ENCODE data around the gene RANBP3. TPM values are rescaled to one million over a fixed set of nuclear protein-coding genes. Genes with fewer than 3 reads are reported as not detected.
A peak's percentile ranks its signal among the peaks of the same experiment; 100 is the strongest.

RANBP3 gene
- total RNA-seq, 2 donors from 2014 or later, result 81.4 to 112 TPM

GRCh38 chr19:5899728-5900526 lies 78.0 kb downstream of the RANBP3 start:
- peaks cover 37% of the 10 kb centered on the region for H3K36me3 Mint-ChIP-seq (ENCODE audit: low read depth)
- H3K4me3 Mint-ChIP-seq, result no peak overlapping the region
- no peak for ATAC-seq (replicated peaks)
- H3K9me3 Mint-ChIP-seq, result no peaks in the 10 kb centered on the region
- no peak overlapping the region for H3K27ac Mint-ChIP-seq
- peaks cover 5% of the 10 kb centered on the region for H3K4me1 Mint-ChIP-seq
- no peaks in the 10 kb centered on the region for H3K27me3 Mint-ChIP-seq

DNA sequence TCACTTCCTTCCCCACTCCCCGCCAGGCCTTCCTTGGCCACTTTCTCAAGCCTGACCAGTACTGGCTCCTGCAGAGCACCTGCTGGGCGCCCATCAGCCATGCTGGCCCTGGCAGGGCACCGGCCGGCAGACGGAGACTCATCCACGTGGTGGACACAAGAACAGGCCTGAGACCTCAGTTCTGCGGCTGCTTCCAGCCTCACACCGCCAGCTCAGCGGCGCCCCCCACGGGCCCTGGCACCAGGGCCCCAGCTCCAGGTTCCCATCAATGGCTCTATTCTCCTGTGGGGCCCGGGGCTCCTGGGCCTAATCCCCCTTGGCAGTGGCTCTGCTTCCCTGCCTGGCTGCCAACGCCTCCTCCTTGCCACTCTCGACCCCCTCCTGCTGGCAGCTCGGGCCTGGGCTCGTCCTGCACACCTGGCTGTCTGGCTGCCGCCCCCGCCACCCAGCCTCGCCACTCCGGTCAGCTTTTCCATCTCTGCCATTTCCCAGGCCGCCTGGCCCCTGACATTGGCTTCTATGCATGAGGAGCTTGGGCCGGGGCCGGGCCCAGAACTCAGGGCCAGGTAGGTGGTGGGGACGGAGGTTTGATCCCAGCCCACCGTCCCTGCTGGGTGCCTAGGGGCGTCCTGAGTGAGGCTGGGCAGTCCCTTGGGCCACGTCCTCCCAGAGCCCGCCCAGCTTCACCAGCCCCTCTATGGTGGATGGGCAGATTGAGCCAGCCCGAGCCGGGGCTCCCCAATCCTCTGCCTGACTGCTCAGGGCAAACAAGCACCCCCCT lies 80.6 kb downstream of the RANBP3 start:
- Mint-ChIP-seq H3K27me3 (no peaks in the 10 kb centered on the region), H3K4me1 (peaks cover 5% of the 10 kb centered on the region), H3K4me3 (no peak overlapping the region), H3K27ac (no peak overlapping the region), H3K9me3 (no peaks in the 10 kb centered on the region), H3K36me3 (ENCODE audit: low read depth) (peaks cover 25% of the 10 kb centered on the region)
- no peak for ATAC-seq (replicated peaks)

DNA sequence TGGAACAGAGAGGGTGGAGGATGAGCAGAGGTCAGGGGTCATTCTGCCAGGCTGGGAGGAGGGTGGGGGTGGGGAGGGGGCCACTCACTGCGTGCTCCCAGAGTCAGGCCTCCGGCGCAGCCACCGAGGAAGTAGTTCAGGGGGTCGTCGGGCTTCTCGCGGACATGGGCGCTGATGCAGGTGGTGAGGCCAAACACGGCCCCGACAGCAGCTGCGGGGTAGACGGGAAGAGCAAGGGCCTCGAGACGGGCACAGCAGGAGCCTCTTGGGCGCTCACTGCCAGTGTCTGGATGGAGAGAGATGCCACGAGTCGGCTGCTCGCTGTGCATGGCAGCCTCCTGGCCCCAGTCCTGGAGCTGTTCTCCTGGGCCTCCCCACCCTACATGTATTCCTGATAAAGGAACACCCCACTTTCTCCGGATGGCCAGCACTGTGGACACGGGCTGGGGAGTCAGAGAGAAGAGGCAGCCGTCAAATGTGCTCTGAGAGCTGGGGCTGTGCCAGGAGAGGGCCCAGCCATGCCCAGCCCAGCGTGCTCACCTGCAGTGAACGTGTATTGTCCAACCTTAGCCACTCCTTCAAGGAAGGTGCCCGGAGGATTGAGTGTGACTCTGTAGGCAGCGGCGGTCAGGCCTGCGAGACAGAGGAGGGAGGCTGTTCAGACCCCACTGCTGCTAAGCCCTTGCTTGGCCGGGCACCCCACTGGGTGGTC lies 81.4 kb downstream of the RANBP3 start:
- H3K9me3 Mint-ChIP-seq, result no peaks in the 10 kb centered on the region
- peaks cover 22% of the 10 kb centered on the region for H3K36me3 Mint-ChIP-seq (ENCODE audit: low read depth)
- peaks cover 5% of the 10 kb centered on the region for H3K4me1 Mint-ChIP-seq
- no peak overlapping the region for H3K27ac Mint-ChIP-seq
- H3K27me3 Mint-ChIP-seq, result no peaks in the 10 kb centered on the region
- H3K4me3 Mint-ChIP-seq, result no peak overlapping the region
- ATAC-seq (replicated peaks), result no peak

- H3K36me3 Mint-ChIP-seq (ENCODE audit: low read depth), result peaks cover 16% of the 10 kb centered on the region
- H3K9me3 Mint-ChIP-seq, result no peaks in the 10 kb centered on the region
- ATAC-seq (replicated peaks), result no peak
- no peak overlapping the region for H3K4me3 Mint-ChIP-seq
- H3K27me3 Mint-ChIP-seq, result no peaks in the 10 kb centered on the region
- H3K4me1 Mint-ChIP-seq, result peaks cover under 1% of the 10 kb centered on the region
- no peak overlapping the region for H3K27ac Mint-ChIP-seq
Measured at GRCh38 chr19:5895890-5896289, 82.0 kb downstream of the RANBP3 start.

GRCh38 chr19:5895409-5895808 lies 82.5 kb downstream of the RANBP3 start:
- Mint-ChIP-seq H3K36me3 (ENCODE audit: low read depth) (peaks cover 13% of the 10 kb centered on the region), H3K9me3 (no peaks in the 10 kb centered on the region), H3K4me3 (no peak overlapping the region), H3K27ac (no peak overlapping the region), H3K27me3 (no peaks in the 10 kb centered on the region), H3K4me1 (no peaks in the 10 kb centered on the region)
- ATAC-seq (replicated peaks), result no peak

DNA sequence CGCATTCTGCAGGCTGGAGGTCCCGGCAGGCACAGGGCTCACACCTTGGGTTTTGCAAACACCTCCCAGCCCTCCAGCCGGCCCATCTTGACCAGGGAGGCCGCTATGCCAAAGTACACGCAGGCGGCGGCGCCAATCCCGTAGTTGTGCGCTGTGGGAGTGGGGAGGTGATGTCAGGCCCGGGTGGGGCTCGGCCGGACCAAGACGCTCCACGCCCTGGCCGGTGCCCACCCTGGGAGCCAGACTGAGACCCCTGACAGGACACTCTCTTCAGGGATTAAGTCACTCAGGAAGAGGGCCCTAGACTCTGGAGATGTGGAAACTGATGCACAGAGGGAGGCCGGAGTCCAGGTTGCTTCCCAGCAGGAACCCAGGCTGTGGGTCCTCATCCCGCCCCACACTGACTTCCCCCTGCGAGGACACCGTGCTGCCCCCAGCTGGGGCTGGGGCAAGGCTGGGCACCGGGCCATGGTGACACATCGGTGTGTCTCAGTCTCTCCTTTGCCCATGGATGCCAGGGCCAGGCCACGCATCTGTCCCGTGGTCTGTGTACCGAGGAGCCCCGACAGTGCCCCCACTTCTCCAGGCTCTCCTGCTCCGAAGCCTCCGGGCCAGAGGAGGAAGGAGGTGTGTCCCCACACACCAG lies 83.1 kb downstream of the RANBP3 start:
- Mint-ChIP-seq H3K4me1 (no peaks in the 10 kb centered on the region), H3K27ac (no peak overlapping the region), H3K4me3 (no peak overlapping the region), H3K36me3 (ENCODE audit: low read depth) (peaks cover 7% of the 10 kb centered on the region), H3K27me3 (peaks cover under 1% of the 10 kb centered on the region), H3K9me3 (no peaks in the 10 kb centered on the region)
- no peak for ATAC-seq (replicated peaks)

DNA sequence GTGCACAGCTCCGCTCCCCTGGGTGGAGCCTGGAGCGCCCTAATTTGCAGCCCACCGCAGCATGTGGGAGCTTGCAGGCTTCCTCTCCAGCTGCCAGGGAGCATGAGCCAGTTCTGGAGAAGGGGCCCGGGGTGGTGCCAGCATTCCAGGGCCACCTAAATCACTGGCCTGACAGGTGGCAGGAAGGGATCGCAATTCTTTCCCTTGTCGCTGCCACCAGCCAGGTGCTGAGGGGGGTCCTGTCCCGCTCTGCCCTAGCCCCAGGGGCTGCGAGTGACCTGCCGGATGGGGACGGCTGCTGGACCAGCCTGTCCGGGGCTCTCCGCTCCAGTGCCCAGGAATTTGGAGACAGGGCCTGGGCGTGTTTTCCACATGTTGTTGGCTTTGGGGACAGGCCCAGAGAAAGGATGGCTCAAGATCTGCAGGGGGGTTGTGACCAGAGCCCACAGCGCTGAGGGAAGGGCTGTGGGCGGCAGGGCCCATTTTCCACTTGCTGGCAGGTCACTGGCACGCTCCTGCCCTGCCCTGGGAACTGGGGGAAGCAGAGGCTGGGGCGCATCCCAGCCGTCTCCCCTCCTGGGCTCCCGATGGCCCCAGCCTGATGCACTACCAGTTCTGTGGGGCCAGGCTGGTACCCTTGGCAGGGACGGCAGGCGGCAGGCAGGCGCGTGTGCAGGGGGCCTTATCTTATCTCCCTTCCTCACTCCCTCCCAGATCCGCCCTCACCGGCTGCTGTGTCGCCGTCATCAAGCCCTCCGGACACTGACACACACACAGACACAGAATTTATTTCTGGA lies 83.8 kb downstream of the RANBP3 start:
- Mint-ChIP-seq H3K9me3 (no peaks in the 10 kb centered on the region), H3K4me3 (no peak overlapping the region), H3K36me3 (ENCODE audit: low read depth) (peaks cover 5% of the 10 kb centered on the region), H3K4me1 (no peaks in the 10 kb centered on the region), H3K27ac (no peak overlapping the region), H3K27me3 (peaks cover 6% of the 10 kb centered on the region)
- ATAC-seq (replicated peaks), result no peak

GRCh38 chr19:5893296-5893903 lies 84.5 kb downstream of the RANBP3 start:
- Mint-ChIP-seq H3K27me3 (peaks cover 6% of the 10 kb centered on the region), H3K27ac (no peak overlapping the region), H3K9me3 (no peaks in the 10 kb centered on the region), H3K36me3 (ENCODE audit: low read depth) (peaks cover 5% of the 10 kb centered on the region), H3K4me3 (no peak overlapping the region), H3K4me1 (no peaks in the 10 kb centered on the region)
- no peak for ATAC-seq (replicated peaks)

DNA sequence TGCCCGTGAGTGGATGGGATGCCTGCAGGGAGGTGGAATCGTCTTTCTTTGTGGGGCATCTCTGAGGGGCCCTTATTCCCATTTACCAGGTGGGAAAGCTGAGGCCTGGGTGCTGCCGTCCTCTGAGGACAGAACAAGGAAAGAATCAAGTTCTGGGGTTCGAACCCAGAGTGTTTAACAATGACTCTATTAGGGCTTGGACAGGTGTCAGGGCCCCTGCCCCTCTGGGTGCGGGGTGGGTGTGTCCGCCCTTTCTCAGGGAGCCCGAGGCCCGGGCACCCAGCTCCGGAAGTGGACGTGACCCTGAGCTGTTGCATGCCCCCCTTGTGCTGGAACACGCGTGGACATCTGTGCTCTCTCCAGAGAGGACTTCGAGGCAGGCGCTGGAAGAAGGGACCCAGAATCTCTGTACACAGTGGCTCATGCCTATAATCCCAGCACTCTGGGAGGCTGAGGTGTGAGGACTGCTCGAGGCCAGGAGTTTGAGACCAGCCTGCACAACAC lies 85.1 kb downstream of the RANBP3 start:
- H3K4me3 Mint-ChIP-seq, result no peak overlapping the region
- no peak for ATAC-seq (replicated peaks)
- H3K4me1 Mint-ChIP-seq, result no peaks in the 10 kb centered on the region
- H3K27me3 Mint-ChIP-seq, result peaks cover 6% of the 10 kb centered on the region
- no peak overlapping the region for H3K27ac Mint-ChIP-seq
- no peaks in the 10 kb centered on the region for H3K9me3 Mint-ChIP-seq
- peaks cover 5% of the 10 kb centered on the region for H3K36me3 Mint-ChIP-seq (ENCODE audit: low read depth)

DNA sequence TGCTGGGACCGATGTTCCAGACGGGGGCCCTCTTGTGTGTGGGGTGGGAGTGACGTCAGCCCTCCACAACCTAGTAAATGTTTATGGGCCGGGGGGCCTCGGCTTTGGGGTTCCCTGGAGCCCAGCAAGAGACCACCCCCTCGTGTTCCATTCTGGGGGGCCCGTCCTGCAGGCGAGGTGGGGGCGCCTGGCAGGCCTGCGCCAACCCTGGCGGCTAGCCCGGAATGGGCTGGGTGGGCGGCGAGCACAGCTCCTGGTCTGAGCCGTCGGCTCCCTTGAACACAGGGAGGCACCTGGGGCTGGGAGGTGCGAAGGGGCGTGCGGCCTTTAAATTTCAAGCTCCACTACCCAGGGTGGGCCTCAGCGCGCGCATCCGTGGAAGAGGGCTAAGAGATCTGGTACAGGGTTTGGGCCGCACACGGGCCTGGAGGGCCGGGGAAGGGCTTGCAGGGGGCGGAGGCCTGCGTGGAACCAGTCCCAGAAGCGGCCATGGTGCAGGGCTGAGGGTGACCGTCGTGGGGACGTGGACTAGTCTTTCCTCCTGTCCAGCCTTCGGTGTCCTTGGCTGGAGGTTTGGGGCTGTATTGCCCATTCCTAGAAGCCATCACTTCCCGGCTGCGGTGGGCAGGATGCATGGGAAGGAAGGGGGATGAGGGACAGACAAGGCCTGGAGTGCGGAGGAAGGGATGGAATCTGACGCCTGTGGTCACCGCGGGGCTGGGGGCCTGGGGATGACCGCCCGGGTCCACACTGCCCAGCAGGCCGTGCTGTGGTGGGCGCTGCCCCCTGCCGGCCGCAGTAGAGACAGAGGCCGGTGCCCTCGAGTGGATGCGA lies 85.8 kb downstream of the RANBP3 start:
- H3K36me3 Mint-ChIP-seq (ENCODE audit: low read depth), result peaks cover 5% of the 10 kb centered on the region
- H3K9me3 Mint-ChIP-seq, result no peaks in the 10 kb centered on the region
- peaks cover 6% of the 10 kb centered on the region for H3K27me3 Mint-ChIP-seq
- no peak overlapping the region for H3K4me3 Mint-ChIP-seq
- ATAC-seq (replicated peaks), result peak; percentile 58
- H3K27ac Mint-ChIP-seq, result no peak overlapping the region
- H3K4me1 Mint-ChIP-seq, result no peaks in the 10 kb centered on the region

DNA sequence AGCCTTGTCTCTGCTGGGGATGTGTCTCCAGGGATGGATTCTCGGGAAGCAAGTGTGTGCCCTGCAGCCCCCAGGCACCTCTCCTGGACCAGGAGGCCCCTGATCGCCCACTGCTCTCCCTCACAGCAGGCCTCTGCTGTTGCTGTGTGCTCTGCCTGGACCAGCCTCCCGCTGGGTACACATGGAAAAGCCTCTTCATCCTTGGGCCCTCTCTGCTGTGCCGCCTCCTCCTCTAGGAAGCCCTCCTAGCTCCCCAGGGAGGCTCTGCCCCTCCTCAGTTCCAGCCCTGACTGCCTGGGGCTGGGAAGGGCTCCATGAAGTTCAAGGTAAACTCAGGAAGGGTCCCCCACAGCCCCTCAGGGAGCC lies 86.4 kb downstream of the RANBP3 start:
- no peak for ATAC-seq (replicated peaks)
- H3K4me1 Mint-ChIP-seq, result no peaks in the 10 kb centered on the region

DNA sequence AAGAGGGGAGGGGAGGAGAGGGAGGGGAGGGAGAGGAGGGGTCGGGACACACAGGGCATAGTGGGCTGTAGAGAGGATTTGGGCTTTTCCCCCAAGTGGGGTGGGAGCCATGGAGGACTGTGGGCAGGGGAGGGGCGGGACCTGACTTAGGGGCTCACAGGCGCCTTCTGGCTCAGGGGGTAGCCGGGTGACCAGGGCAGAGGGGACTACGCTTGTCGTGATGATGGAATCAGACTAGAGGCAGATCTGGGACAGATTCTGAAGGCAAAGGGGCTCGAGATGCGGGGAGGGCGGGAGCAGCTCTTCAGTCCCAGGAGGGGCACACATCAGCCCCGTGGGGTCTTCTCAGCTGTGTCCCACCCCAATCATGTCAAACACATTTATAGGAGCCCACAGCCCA lies 87.8 kb downstream of the RANBP3 start:
- Mint-ChIP-seq H3K27me3 (peaks cover 6% of the 10 kb centered on the region), H3K4me1 (no peaks in the 10 kb centered on the region), H3K9me3 (no peaks in the 10 kb centered on the region), H3K36me3 (ENCODE audit: low read depth) (no peaks in the 10 kb centered on the region), H3K4me3 (no peak overlapping the region), H3K27ac (no peak overlapping the region)
- ATAC-seq (replicated peaks), result no peak

More for the DNA sequence above, 86.4 kb downstream of the RANBP3 start:
- no peak overlapping the region for H3K27ac Mint-ChIP-seq
- H3K9me3 Mint-ChIP-seq, result no peaks in the 10 kb centered on the region
- H3K27me3 Mint-ChIP-seq, result peaks cover 6% of the 10 kb centered on the region
- H3K36me3 Mint-ChIP-seq (ENCODE audit: low read depth), result peaks cover 5% of the 10 kb centered on the region
- no peak overlapping the region for H3K4me3 Mint-ChIP-seq
